Activated naive CD4-positive, alpha-beta T cell treated with anti-CD3 and anti-CD28 coated beads, Interleukin-2, amount 50 U/mL, for 72 hours (primary cell): ENCODE measurements around the gene DUSP7. TPM values are rescaled to one million over a fixed set of nuclear protein-coding genes. Genes with fewer than 3 reads are reported as not detected.

Source experiments
- ATAC-seq, 2 donors: fragments of 150-1000 bp; cut with Tn5 transposase; 2 replicates each; pipeline ENCODE4 v1.10.0; 2021; ENCODE audit warnings: mild to moderate bottlenecking in 2 of 2, moderate library complexity in 2 of 2
- DNase-seq, 2 donors: peaks; one replicate each; pipeline ENCODE4 v3.0.0; 2021 to 2022; ENCODE audit warnings: low spot score in 2 of 2
- H3K27ac Mint-ChIP-seq, 2 donors: one replicate each; pipeline ENCODE4 v1.8.0; 2022; ENCODE audit warnings: mild to moderate bottlenecking in 2 of 2, mixed read lengths in 2 of 2
- H3K36me3 Mint-ChIP-seq, 2 donors: one replicate each; pipeline ENCODE4 v1.8.0; 2022; ENCODE audit warnings: mixed read lengths in 2 of 2
- H3K9me3 Mint-ChIP-seq, 2 donors: one replicate each; pipeline ENCODE4 v1.8.0; 2022; ENCODE audit warnings: mixed read lengths in 2 of 2
- total RNA-seq, 2 donors: library from RNA; stranded (reverse); gene quantifications; one replicate each; pipeline ENCODE4 v1.2.3, GENCODE V29; 2022

The DUSP7 gene
- total RNA-seq, 2 donors from 2014 or later, result 10.8 to 17.5 TPM

DNA sequence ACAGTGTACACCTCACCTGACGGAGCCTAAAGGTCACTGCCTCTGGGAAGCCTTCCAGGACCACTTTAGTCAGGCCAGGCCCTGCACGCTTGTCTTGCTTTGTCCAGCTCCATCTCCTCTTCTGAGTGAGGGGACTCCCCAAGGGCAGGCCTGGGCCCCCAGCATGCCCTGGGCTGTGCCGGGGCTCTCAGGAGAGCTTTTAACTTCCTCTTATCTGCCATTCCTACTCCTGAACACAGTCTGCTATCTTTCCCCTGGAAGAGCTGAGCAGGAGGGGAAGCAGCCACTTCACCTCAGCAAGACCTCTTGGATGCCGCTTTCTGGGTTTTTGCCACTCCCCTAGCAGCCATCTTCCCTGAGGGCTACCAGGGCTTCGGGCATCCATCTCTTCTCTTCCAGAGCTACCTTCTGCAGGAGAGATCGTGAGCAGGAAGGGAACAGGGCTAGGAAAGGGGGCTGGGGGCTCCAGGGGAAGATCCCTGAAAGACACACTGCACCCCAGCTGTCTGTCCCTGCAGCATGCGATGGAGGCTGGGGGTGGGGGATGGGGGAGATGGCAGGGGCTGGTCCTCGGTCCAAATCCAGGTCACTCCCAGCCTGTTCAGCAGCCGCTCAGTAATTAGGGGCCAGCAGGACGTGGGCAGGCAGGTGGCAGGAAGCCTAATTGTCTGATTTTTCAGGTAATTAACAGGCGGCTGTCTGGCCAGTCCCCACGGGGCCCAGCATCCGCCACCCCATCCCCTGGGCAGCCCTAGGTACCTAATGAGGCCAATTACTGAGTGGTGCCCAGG lies 40.7 kb downstream of the DUSP7 start:
- H3K9me3 Mint-ChIP-seq, result no peaks in the 10 kb centered on the region
- DNase-seq (no peak), ATAC-seq (no peak)
- peak overlapping the region in 1 of 2 donors; percentile 81 for H3K27ac Mint-ChIP-seq
- H3K36me3 Mint-ChIP-seq, result no peaks in the 10 kb centered on the region

GRCh38 chr3:52014613-52015012 lies 41.8 kb downstream of the DUSP7 start:
- Mint-ChIP-seq H3K36me3 (no peaks in the 10 kb centered on the region), H3K27ac (no peak overlapping the region), H3K9me3 (no peaks in the 10 kb centered on the region)
- ATAC-seq, result no peak
- no peak for DNase-seq

- DNase-seq (no peak), ATAC-seq (no peak)
- Mint-ChIP-seq H3K36me3 (no peaks in the 10 kb centered on the region), H3K27ac (no peak overlapping the region), H3K9me3 (no peaks in the 10 kb centered on the region)
These were observed 42.4 kb downstream of the DUSP7 start for GRCh38 chr3:52013802-52014598.

DNA sequence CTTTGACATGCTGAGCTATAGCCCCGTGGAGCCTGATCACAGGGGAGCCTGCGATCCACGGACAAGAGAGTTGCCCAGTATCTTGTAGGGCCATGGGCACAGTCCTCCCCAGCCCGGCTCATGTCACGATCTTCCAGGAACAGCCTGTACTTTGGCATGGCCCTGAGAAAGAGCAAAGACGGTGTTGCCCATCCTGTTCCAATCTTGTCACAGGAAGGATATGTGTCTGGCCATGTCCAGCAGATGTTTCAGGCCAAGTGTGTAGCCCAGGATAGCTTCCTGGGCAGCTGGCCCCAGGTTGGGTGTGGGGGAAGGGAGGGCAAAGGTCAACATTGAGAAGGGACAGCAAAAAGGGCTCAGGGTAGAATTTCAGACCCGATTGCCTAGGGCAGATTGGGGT lies 43.7 kb downstream of the DUSP7 start:
- H3K27ac Mint-ChIP-seq, result no peak overlapping the region
- H3K36me3 Mint-ChIP-seq, result no peaks in the 10 kb centered on the region
- ATAC-seq, result no peak
- DNase-seq, result no peak
- H3K9me3 Mint-ChIP-seq, result no peaks in the 10 kb centered on the region

GRCh38 chr3:52010431-52010830 lies 45.9 kb downstream of the DUSP7 start:
- DNase-seq (no peak), ATAC-seq (no peak)
- H3K27ac Mint-ChIP-seq, result no peak overlapping the region
- no peaks in the 10 kb centered on the region for H3K9me3 Mint-ChIP-seq
- H3K36me3 Mint-ChIP-seq, result no peaks in the 10 kb centered on the region

DNA sequence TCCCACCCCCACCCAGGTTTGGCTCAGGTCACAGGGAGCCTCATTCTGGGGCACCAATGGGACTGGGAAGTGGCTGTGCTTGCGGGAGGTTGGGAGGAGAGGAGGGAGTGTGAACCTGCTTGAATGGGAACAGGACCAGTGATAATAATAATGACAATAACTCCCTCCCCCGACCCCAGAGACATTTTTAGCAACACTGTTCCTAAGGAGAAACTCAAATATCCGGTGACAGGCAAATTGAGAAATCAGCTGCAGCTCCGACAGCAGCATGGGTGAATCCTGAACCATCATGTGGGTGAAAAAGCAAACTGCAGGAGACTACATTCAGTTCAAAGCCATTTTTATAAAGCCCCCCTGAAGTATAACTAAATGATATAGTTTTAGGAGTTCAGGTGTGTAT lies 49.1 kb downstream of the DUSP7 start:
- no peaks in the 10 kb centered on the region for H3K9me3 Mint-ChIP-seq
- DNase-seq (no peak), ATAC-seq (no peak)
- no peaks in the 10 kb centered on the region for H3K36me3 Mint-ChIP-seq
- no peak overlapping the region for H3K27ac Mint-ChIP-seq

DNA sequence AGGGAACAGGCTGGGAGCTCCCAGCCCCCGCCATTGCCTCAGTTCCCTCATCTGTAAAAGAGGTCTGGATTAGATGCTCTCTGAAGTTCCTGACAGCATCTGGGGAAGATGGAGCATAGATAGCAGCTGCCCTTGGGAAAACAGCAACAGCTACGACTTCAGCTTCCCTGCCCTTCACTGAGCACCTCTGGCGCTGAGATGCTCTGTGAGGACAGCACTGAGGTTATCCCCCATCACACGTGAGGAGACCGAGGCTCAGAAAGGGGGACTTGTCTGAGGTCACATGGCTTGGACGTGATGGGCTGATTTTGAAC lies 49.6 kb downstream of the DUSP7 start:
- ATAC-seq (no peak), DNase-seq (no peak)
- Mint-ChIP-seq H3K27ac (no peak overlapping the region), H3K9me3 (no peaks in the 10 kb centered on the region), H3K36me3 (no peaks in the 10 kb centered on the region)

- no peak for ATAC-seq
- peak overlapping the region in 1 of 2 donors; percentile 20 for H3K27ac Mint-ChIP-seq
- H3K36me3 Mint-ChIP-seq, result no peaks in the 10 kb centered on the region
- no peak for DNase-seq
- H3K9me3 Mint-ChIP-seq, result no peaks in the 10 kb centered on the region
These were observed 50.2 kb downstream of the DUSP7 start for GRCh38 chr3:52006017-52006819.

GRCh38 chr3:52005571-52005986 lies 50.8 kb downstream of the DUSP7 start:
- DNase-seq (no peak), ATAC-seq (no peak)
- Mint-ChIP-seq H3K36me3 (no peaks in the 10 kb centered on the region), H3K9me3 (no peaks in the 10 kb centered on the region), H3K27ac (peak overlapping the region in 1 of 2 donors; percentile 20)

DNA sequence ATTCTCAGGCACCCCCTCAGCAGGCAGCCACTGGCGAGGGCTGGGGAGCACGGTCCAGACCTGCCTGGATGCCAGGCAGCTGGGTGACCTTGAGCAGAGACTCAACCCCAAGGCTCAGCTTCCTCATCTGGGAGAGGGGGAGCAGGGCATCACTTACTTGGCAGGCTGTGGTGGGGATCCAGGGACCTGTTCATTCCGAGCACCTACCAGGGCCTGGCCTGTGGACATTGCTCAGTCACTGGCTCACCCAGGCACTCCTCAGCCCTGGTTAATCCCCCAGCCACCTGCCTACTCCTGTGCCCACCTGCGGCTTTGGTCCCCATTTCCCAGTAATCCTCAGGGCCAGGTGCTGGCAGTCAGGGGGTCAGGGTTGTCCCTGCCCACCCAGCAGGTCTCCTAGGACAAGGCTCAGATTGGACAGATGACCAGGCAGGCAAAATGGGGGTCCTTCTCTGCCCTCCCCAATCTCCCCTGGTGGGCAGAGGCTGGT lies 51.4 kb downstream of the DUSP7 start:
- no peak for ATAC-seq
- no peak for DNase-seq
- H3K9me3 Mint-ChIP-seq, result no peaks in the 10 kb centered on the region
- H3K36me3 Mint-ChIP-seq, result no peaks in the 10 kb centered on the region
- H3K27ac Mint-ChIP-seq, result peak overlapping the region in 1 of 2 donors; percentile 20

DNA sequence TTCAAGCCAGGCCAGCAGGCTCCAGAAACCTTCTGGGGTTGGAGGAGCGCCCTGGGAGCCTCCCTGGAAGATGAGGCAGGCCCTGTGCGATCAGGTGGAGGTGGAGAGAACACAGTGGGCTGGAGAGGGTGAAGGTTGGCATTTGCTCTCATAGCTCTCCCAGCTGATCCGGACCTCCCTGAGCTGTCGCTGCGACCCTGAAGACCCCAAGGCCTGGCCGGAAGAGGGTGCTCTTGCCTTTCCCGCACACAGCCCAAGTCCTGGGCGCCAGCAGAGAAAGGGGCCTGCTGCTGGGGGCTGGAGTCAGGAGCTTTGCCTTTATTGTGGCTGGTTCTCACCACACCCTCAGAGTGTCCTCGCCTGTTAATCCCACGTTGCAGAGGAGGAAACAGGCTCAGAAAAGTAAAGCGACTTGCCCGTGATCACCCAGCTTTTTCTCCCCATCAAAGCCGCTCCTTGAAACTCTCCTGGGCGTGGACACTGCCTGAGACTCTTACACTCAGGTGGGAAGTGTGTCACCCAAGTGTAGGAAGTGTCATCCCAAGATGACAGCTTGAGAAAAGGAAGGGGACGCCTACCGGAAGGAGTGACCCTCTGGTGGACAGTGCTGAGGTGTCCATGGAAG lies 52.1 kb downstream of the DUSP7 start:
- no peak overlapping the region for H3K27ac Mint-ChIP-seq
- no peaks in the 10 kb centered on the region for H3K9me3 Mint-ChIP-seq
- H3K36me3 Mint-ChIP-seq, result no peaks in the 10 kb centered on the region
- DNase-seq (no peak), ATAC-seq (no peak)

- no peak for DNase-seq
- no peak for ATAC-seq
- Mint-ChIP-seq H3K27ac (peak overlapping the region in 1 of 2 donors; percentile 40), H3K9me3 (no peaks in the 10 kb centered on the region), H3K36me3 (no peaks in the 10 kb centered on the region)
These were observed 53.6 kb downstream of the DUSP7 start for GRCh38 chr3:52002748-52003147.

DNA sequence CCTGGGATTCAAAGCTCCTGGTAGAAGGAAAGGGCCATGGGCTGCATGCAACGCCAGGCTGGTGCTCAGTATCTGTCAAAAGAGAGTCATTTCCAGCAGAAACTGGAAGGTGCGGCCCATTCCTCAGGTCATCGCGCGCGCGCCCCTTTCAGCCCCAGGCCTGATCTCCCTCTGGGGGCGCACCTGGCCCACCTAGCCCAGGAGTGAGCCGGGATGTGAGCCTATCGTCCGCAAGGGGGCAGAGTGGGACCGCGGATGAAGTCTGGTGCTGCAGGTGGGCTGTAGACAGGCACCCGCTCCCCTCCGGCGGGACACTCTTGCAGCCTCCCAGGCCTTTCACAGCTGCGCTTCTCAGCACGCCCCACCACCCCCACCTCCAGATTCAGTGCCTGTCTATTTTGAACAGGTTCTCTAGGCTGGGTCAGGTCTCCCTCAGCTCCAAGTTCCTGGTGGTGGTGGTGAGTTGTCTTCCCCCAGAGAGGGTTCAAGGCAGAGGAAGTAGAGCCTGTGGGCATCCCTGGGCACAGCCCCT lies 54.9 kb downstream of the DUSP7 start:
- DNase-seq, result peak; percentile 79 to 91

DNA sequence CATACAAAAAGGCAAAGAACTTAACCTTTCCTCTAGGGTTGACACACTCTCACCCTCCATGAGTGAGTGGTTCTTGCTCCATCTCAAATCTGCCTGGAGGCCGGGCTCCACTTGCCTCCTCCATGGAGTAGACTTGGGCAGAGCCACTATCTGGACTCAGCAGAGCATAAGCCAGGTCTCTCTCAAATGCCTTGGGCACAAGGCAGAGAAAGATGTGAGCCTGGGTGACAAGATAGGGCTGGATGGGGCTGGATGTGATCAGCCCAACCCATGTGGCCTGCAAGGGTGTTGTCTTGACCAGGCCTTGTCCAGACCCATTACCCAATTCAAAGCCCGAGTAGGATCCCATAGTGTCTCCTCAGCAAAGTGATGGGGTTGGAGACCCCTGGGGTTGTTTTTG lies 56.5 kb downstream of the DUSP7 start:
- ATAC-seq (no peak), DNase-seq (no peak)
- Mint-ChIP-seq H3K27ac (no peak overlapping the region), H3K36me3 (peaks cover 11% of the 10 kb centered on the region in 2 donors), H3K9me3 (no peaks in the 10 kb centered on the region)

More for the DNA sequence above, 54.9 kb downstream of the DUSP7 start:
- H3K27ac Mint-ChIP-seq, result no peak overlapping the region
- no peaks in the 10 kb centered on the region for H3K9me3 Mint-ChIP-seq
- no peaks in the 10 kb centered on the region for H3K36me3 Mint-ChIP-seq
- ATAC-seq, result peak; percentile 98 to 99
